PFSK-1 (cell line): ENCODE results near the gene ARID4B.

Experiments used
- FOXP2 ChIP-seq: optimal IDR thresholded peaks from 2 replicates; pipeline ENCODE3; 2011; ENCODE audit warnings: borderline replicate concordance, control low read depth, inconsistent platforms; ENCODE audit not compliant: insufficient read depth; ENCODE audit errors: extremely low read length, extremely low read depth
- POLR2AphosphoS5 ChIP-seq: IDR thresholded peaks from 2 replicates; pipeline ENCODE4 v1.6.1; 2012; ENCODE audit warnings: low read depth, mild to moderate bottlenecking, control low read depth, low read length, moderate library complexity
- REST ChIP-seq, 2 experiments: IDR thresholded peaks; 2 replicates each; pipeline versions ENCODE4 v1.6.1 to v1.8.0; 2011 to 2012; ENCODE audit warnings: low read depth in 2 of 2, low read length in 2 of 2, control low read depth in 1 of 2, inconsistent platforms in 1 of 2, mild to moderate bottlenecking in 1 of 2, moderate library complexity in 1 of 2; ENCODE audit not compliant: insufficient read depth in 1 of 2
- SIN3A ChIP-seq: IDR thresholded peaks from 2 replicates; pipeline ENCODE4 v1.6.1; 2012; ENCODE audit warnings: mild to moderate bottlenecking, low read length, moderate library complexity, borderline replicate concordance; ENCODE audit not compliant: insufficient read depth
- TAF1 ChIP-seq: IDR thresholded peaks from 2 replicates; pipeline ENCODE4 v1.6.1; 2012; ENCODE audit warnings: low read length, control low read depth, borderline replicate concordance; ENCODE audit not compliant: insufficient read depth

Gene ARID4B

GRCh38 chr1:235181561-235182245 is 146.3 kb downstream of the ARID4B start:
- TF ChIP-seq SIN3A (no peak), REST (IDR thresholded peaks at IDR 0.05; ENCODE audit: insufficient read depth in 1 of 2, low read depth in 2 of 2, low read length in 2 of 2) (no peak), POLR2AphosphoS5 (no peak), TAF1 (no peak), FOXP2 (no peak)

GRCh38 chr1:235180916-235181460 is 147.0 kb downstream of the ARID4B start:
- TF ChIP-seq FOXP2 (no peak), POLR2AphosphoS5 (no peak), TAF1 (no peak), SIN3A (no peak), REST (IDR thresholded peaks at IDR 0.05; ENCODE audit: insufficient read depth in 1 of 2, low read depth in 2 of 2, low read length in 2 of 2) (no peak)

GRCh38 chr1:235176486-235176885 is 151.5 kb downstream of the ARID4B start:
- TF ChIP-seq SIN3A (no peak), FOXP2 (no peak), TAF1 (no peak), REST (IDR thresholded peaks at IDR 0.05; ENCODE audit: insufficient read depth in 1 of 2, low read depth in 2 of 2, low read length in 2 of 2) (no peak), POLR2AphosphoS5 (no peak)

GRCh38 chr1:235169986-235170385 is 158.0 kb downstream of the ARID4B start:
- TF ChIP-seq TAF1 (no peak), SIN3A (no peak), POLR2AphosphoS5 (no peak), REST (IDR thresholded peaks at IDR 0.05; ENCODE audit: insufficient read depth in 1 of 2, low read depth in 2 of 2, low read length in 2 of 2) (no peak), FOXP2 (no peak)

- TF ChIP-seq TAF1 (no peak), FOXP2 (no peak), POLR2AphosphoS5 (no peak)
Observed at GRCh38 chr1:235168375-235168774, 159.6 kb downstream of the ARID4B start.
